GM19395 (cell line): ENCODE results near the gene MEIS1.
"Not testable (repeated sequence)": the region's sequence is repeated elsewhere in the genome, so short reads cannot be mapped to it uniquely, and the experiment has no call there.

Source experiments
- ATAC-seq: cut with Tn5 transposase; IDR thresholded peaks from one replicate; pipeline ENCODE4 v1.9.1; 2021; ENCODE audit warnings: mild to moderate bottlenecking, moderate library complexity; ENCODE audit not compliant: unreplicated experiment

MEIS1 gene

GRCh38 chr2:66466433-66466832, 31.5 kb downstream of the MEIS1 start:
- no peak for ATAC-seq

GRCh38 chr2:66467718-66468117, 32.8 kb downstream of the MEIS1 start:
- no peak for ATAC-seq

- no peak for ATAC-seq
Measured at GRCh38 chr2:66469214-66469902, 34.4 kb downstream of the MEIS1 start.

GRCh38 chr2:66470199-66470598, 35.3 kb downstream of the MEIS1 start:
- ATAC-seq: no peak

GRCh38 chr2:66472225-66472843, 37.4 kb downstream of the MEIS1 start:
- no peak for ATAC-seq

GRCh38 chr2:66477135-66477842, 42.4 kb downstream of the MEIS1 start:
- ATAC-seq: no peak

GRCh38 chr2:66478299-66478698, 43.4 kb downstream of the MEIS1 start:
- ATAC-seq: no peak

GRCh38 chr2:66478731-66479316, 43.9 kb downstream of the MEIS1 start:
- no peak for ATAC-seq

GRCh38 chr2:66481100-66481549, 46.2 kb downstream of the MEIS1 start:
- ATAC-seq: no peak

- not testable (repeated sequence) for ATAC-seq
Measured at GRCh38 chr2:66485252-66485651, 50.3 kb downstream of the MEIS1 start.

GRCh38 chr2:66488946-66489345, 54.0 kb downstream of the MEIS1 start:
- no peak for ATAC-seq

- no peak for ATAC-seq
Measured at GRCh38 chr2:66489436-66489835, 54.5 kb downstream of the MEIS1 start.

GRCh38 chr2:66490588-66491001, 55.7 kb downstream of the MEIS1 start:
- no peak for ATAC-seq

- ATAC-seq: no peak
Measured at GRCh38 chr2:66494708-66495107, 59.8 kb downstream of the MEIS1 start.

- ATAC-seq: no peak
Measured at GRCh38 chr2:66495788-66496640, 61.1 kb downstream of the MEIS1 start.

GRCh38 chr2:66496670-66497420, 61.9 kb downstream of the MEIS1 start:
- no peak for ATAC-seq

- ATAC-seq: no peak
Measured at GRCh38 chr2:66497431-66498288, 62.7 kb downstream of the MEIS1 start.

GRCh38 chr2:66498289-66498975, 63.5 kb downstream of the MEIS1 start:
- no peak for ATAC-seq
